GM19397 (cell line): Measurements from ENCODE around the gene HES7.
A peak's percentile ranks its signal among the peaks of the same experiment; 100 is the strongest.

Source experiments
- ATAC-seq: cut with Tn5 transposase; IDR thresholded peaks from one replicate; pipeline ENCODE4 v1.9.1; 2021; ENCODE audit warnings: mild to moderate bottlenecking, moderate library complexity; ENCODE audit not compliant: unreplicated experiment

The HES7 gene

DNA sequence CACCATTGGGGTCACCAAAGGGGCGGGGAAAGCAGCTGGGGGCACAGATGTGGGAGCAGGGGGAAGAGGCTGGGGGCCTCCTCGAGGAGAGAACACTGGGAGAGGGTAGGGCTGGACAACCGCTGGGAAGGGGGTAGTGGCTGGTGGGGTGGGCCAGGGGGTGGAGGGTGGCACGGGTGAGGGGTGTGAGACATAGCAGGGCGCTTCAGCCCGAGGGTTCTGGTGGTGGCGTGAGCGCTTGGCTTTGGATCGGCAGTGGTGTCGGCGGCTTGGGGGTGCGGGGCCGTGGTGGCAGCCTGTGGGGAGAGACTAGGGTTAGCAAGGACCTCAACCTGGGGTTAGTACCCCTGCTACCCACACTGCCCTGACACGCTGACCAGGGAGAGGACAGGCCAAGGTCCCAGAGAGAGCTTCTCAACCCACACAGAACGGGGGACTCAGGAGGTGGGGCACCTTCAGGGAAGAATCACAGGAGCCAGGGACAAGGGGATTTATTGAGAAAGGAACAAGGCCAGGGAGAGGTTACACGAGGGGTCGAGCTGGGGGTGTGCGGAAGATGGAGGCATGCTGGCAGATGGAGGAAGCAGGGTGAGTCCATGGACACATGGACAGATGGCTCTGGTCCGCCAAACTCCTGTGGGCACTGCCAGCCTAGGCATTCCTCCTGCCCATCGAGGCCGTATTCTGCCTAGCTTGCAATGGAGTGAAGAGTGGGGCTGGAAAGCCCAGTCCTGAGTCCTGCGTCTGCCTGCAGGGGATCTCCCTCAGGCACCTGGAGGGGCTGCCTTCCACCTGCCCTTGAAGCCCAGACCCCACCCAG lies 19.9 kb upstream of the HES7 start:
- no peak for ATAC-seq

DNA sequence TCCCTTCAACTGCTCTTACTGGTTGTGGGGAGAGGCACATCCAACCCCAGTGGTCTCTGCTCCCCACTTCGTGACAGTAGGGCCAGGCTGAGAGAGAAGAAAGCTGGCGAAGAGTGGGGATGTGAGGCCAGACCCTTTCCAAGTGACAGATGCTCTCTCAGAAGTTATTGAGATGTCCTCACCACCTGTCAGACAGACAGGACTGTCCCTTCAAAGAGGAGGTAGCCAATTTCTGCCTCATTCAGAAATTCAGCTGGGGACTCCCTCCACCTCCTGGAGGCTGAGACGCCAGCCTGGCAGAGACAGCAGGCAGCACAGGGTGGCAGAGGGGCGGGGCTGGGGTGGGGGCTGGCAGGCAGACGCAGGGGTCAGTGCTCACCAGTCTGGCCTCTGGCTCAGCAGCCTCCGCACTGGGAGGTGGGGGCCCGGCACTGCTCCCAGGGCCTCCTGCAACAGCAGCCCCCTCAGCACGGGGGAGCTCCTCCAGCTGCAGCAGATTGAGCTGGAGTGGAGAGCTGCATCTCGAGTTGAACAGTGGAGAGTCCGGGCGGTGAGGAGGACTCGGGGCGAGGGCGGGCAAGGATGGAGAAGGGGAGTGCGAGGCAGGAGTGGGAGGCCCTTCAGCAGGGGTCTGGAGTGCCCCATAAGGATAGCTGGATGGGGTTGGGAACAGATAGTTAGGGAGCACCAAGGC lies 19.1 kb upstream of the HES7 start:
- no peak for ATAC-seq

DNA sequence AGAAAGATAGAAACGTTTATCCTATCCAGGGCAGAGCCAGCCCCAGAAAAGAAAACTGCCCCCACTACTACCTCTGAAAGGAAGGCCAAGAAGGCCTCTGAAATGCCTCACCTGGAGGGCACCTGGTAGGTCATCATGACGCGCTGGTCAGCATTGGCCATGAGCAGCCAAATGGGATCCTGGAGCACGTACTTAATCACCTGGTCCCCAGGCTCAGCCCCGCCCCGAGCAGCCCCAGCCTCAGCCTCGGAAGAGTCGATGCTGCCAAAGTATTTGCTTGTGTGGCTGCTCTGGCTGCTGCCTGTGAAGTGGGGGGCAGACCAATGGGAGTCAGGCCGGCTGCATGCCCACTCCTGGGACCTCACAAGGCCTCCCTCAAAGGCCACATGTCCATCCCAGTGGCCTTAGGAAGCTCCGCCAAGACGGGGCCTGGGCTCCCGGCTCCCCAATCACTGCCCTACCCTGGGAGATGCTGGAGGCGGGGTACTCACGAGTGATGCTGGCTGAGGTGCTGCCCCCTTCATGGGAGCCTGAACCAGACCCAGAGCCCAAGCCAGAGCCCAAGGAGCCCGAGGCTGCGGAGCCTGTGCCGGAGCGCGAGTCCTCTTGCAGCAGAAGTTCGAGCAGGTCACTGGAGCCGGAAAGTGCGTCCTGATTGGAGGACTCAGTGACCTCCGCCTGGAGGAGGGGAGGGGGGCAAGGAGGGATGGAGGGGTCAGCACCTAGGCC lies 18.4 kb upstream of the HES7 start:
- no peak for ATAC-seq

DNA sequence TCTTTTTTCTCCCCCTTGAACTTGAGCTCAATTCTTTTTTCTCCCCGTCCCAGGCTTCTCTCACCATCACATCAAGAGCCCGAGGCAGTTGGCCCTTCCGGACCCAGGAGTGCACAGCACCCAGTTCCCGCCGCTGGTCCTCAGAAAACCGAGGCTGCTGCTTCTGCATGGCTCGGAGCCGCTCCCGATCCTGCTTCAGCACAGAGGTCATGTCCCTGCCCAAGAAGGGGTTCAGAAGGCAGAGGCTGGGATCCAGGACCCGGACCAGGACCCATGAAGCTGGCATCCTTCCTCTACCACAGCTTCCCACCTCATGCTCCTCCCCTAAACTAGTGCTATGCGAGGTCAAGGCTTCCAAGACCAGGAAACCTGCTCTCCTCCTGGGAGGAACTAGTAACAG lies 17.8 kb upstream of the HES7 start:
- ATAC-seq, result no peak

DNA sequence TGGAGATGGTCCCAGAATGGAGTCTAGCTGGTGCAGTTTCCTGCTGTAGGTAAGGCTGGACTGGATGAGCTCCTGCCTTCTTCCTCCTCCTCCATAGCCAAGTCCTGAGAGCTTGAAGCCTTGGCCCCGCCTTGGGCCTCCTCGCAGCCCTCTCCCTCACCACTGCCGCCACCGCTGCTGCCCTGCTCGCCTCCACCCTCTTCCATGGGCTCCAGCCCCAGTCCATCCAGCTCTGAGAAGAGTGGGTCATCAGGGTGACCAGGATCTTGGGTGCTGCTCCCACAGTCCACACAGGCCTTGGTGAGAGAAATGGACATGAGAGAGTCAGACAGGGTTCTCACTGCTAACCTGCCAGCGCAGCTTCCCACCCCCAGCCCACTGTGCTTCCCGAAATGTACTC lies 17.1 kb upstream of the HES7 start:
- no peak for ATAC-seq

DNA sequence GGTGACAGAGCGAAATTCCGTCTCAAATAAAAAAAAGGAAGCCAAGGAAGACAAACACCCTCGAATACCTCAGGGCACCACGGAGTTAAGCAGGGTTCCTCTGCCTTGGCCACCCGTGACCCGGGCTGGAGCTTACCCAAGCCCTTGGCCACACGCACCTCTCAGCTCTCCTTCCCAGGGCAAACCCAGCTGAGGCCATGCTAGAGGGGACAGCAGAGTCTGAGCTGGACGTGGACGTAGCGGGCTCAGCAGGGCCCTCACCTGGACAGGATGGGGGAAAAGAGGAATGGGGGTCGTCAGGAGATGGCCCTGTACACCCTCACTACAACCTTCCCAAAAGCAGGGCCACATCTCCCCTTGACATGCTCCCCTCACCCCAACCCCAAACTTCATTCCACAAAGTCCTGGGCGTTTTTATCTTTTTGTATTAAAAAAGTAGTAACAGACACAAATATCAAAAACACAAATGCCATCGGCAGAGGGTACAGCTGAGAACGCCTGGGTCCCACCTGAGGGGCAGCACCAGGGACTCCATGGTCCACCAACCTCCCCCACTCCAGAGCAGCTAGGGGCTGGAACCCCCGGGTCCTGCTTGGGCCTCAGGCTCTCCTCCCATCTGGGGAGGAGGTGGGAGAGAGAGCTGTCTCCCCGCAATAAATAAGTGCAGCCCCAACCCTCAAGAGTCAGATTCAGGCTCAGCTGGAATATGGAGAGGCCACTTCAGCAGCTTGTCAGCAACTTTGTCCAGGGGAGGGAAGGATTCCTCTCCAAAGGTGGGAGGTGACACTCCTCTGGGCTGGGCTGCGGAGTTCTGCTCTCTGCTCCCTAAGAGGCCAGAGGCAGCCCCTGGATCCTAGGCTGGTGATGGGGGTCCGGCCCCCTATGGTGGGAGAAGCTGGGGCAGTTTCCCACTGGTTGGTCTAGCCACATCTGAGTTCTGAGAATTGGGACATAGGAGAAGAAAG lies 16.4 kb upstream of the HES7 start:
- no peak for ATAC-seq

DNA sequence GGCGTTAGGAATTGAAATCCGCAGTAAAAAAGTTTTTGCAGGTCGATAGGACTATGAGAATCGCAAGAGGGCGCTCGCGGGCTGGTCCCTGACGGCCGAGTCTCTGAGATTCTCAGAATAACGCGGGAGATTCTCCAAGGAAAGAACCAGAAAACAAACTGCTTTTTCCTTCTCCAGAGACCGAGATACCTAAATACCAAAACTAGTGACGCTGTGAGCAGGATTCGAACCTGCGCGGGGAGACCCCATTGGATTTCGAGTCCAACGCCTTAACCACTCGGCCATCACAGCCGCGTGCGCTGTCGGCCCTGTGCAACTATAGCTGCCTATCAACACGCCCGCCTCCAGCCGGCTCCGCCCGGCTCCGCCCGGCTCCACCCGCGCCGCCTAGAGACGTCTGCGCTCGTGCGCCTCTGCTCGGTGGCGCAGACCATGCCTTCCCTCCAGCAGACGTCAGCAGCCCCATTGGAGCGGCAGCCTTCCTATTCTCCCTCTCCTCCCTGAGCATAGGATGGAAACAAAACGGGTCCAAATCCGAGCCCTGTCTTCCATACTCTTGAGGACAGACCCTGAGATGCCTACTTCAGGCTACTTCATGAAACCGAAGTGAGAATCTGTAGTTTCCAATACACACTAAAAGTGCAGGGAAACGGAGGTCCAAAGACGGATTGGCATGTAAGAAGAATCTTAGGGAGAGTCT lies 14.9 kb upstream of the HES7 start:
- ATAC-seq, result peak; percentile 89

DNA sequence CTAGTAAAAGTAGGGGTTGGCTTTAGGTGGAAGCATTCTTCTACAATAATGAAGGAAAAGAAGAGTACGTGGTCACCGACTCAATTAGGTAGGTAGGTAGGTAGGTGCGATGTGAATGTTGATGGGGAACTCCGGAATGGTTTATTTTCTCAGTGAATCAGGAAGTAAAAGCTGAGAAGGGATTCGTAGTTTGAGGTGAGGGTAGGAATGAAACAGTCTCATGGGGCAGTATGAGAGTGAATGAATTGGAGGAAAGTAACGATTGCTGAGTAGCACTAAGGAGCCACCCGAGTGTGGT lies 14.4 kb upstream of the HES7 start:
- no peak for ATAC-seq

DNA sequence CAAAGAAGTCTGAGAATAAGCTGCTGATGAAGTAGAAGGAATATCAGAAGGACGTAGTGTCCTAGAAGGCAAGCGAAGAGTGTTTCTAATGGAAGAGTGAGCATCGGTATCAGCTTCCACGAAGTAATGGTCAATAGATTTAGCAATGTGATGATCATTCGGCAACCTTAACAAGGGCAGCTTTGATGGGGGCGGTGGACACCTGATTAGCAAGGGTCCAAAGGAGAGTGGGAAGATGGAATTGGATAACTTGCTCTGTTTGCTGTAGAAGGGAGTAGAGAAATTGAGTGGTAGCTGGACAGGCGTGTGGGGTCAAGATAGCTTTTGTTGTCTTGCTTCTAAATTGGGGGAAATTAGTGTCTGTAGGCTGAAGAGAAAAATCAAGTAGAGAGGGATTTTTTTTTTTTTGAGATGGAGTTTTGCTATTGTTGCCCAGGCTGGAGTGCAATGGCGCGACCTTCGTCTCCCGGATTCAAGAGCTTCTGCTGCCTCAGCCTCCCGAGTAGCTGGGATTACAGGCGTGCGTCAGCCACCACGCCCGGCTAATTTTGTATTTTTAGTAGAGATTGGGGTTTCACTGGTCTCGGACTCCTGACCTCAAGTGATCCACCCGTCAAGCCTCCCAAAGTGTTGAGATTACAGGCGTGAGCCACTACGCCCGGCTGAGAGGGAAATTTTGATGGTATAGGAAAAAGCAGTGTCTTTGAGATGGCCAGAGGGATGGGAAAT lies 13.9 kb upstream of the HES7 start:
- ATAC-seq, result no peak

DNA sequence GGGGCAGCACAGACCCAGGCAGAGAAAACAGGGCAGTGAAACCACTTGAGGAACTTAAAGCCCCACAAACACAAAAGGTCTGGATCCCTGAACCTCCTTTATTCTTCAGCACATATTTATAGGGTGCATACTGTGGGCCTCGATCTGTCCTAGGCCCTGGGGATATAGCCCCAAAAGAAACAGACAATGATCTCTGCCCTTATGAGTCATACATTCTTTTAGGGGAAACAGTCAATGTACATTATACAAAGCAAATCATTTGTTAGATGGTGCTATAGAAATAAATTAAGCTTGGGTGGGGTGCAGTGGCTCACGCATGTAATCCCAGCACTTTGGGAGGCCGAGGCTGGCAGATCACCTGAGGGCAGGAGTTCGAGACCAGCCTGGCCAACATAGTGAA lies 10.0 kb upstream of the HES7 start:
- no peak for ATAC-seq

DNA sequence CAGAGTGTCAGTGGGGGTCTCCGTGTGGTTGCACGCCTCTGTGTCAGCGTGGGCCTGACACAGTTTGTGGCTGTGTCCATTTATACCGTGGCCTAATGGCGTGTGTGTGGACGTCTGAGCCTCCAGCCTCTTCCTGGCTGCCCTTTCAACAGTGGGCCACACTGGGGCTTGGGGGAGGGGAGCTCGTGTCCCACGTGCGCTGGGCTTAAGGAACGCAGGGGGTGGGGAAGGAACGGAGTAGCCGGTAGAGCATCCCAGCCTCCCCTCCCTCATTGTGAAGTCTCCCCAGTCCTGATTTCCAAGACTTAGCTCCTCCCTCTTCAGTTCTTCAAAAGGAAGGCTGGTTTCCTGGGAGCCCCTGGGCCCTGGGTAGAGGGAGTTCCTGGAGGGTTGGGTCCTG lies 9.5 kb upstream of the HES7 start:
- ATAC-seq, result no peak

DNA sequence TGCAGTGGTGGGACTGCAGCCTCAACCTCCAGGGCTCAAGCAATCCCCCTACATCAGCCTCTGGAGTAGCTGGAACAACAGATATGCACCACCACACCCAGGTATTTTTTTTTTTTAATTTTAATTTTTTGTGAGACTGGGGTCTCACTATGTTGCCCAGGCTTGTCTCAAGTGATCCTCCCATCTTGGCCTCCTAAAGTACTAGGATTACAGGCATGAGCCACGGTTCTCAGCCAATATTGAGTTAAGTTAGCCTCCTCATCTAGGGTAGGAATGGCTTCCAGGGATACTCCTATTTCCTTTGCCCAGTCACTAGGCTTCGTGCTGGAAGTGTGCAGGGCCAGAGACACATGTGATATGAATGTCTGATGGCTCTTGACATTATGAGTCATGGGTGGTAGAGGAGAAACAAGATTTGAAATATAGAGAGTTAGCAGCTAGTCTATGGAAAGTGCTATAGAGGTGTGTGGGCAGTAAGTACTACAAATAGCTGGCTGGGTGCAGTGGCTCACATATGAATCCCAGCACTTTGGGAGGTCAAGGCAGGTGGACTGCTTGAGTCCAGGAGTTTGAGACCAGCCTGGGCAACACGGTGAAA lies 8.0 kb upstream of the HES7 start:
- no peak for ATAC-seq

DNA sequence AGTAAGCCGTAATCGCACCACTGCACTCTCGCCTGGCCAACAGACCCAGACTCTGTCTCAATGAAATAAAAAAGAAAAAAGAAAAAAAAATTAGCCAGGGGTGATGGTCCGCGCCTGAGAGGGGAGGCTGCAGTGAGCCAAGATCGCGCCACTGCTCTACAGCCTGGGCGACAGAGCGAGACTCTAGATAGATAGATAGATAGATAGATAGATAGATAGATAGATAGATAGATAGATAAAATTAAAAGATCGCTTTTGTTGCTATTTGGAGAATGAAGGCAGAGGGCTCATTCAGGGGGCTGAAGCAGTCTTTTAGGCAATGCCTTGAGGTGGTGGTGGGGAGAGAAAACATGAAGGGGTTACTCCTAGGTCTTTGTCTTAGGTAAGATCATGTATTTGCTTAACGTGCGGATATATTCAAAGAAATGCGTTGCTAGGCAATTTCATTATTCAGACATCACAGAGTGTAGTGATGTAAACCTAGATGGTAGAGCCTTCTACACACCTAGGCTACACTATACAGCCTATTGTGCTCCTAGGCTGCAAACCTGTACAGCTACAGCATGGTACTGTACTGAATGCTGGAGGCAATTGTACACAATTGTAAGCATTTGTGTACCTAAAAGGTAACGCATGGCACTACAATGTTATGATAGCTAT lies 4.3 kb upstream of the HES7 start:
- no peak for ATAC-seq

DNA sequence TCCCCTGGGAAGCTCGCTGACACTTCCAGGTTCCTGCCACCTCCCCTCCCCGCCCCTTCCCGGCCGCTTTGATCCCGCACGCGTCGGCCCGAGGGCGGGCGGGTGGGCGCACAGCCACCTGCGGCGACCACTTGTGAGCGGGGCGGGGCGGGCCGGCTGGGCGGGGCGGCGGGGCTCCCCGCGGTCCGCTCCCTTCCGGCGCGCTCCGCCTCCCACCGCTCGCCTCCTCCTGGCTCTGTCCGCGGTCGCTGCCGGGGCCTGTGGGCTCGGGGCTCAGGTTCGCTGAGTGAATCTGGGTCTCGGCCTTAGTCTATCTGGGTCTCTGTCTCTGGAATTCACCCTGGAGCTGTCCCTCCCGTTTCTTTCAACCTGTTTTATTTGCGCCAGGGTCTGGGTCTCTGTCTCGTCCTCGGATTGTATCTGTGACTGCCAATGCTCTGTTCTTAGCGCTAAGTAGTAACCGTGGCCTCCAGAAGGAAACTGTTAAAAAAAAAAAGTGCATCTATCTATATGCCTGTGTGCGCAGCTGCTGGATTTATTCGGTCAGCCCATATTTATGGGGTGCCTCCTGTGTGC lies 2.7 kb upstream of the HES7 start:
- no peak for ATAC-seq

DNA sequence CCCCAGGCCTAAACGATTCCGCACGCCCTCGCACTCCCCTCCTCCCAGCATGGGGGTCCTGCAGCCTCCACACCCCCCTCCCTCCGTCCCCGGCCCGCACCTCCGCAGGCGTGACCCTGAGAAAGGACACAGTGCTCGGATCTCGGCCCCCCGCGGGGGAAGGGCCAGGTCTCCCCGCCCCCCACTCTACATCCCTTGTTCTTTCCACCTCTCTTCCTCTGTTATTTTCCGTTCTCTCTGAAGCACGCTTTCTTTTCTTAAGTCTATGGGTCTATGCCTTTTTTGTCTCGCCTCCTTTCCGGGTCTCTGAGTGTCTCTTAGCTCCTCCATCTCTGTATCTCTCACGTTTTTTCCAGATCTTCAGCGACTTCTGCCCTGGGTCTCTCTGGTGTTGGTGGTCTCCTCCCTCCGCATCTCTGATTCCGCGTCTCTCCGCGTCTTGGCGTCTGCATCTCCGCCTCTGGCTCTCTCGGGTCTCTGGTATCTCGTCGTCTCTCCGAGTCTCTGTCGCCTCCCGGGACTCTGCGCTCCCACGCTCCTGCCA lies 2.1 kb upstream of the HES7 start:
- no peak for ATAC-seq

DNA sequence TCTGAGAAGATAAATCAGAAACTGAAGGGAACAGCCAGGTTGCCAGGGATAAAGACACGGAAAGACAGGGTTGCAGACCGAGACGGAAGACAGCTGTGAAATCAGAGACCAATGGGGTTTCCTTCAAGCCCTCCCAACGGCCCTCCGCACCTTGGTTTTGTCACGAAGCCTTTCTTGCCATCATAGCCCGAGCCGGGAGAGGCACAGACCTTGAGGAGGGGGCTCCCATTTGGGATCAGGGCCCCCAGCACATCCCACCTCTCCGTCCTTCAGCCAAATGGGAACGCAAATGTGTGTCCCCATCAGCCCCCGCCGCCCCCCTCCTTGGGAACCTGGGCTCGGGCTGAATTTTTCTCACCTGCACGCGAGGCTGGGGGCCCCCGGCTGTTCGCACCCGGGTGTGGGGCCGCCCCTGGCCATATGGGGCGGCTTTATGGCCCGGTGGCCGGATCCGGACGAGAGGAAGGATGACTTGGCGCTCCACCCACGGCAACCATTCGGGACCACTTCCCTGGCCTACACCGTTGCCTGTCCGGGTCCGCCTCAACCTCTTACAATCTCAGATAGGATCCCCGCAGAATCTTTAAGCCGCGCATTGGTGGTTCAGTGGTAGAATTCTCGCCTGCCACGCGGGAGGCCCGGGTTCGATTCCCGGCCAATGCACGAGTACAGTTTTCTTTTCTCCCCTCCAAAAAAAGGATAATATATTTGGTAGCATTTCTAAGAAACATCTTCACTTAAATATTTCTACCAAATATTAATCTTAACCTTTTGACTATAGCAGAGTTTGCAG lies 1.4 kb upstream of the HES7 start:
- no peak for ATAC-seq
